ENCODE data around the gene PIGM.

PIGM gene

DNA sequence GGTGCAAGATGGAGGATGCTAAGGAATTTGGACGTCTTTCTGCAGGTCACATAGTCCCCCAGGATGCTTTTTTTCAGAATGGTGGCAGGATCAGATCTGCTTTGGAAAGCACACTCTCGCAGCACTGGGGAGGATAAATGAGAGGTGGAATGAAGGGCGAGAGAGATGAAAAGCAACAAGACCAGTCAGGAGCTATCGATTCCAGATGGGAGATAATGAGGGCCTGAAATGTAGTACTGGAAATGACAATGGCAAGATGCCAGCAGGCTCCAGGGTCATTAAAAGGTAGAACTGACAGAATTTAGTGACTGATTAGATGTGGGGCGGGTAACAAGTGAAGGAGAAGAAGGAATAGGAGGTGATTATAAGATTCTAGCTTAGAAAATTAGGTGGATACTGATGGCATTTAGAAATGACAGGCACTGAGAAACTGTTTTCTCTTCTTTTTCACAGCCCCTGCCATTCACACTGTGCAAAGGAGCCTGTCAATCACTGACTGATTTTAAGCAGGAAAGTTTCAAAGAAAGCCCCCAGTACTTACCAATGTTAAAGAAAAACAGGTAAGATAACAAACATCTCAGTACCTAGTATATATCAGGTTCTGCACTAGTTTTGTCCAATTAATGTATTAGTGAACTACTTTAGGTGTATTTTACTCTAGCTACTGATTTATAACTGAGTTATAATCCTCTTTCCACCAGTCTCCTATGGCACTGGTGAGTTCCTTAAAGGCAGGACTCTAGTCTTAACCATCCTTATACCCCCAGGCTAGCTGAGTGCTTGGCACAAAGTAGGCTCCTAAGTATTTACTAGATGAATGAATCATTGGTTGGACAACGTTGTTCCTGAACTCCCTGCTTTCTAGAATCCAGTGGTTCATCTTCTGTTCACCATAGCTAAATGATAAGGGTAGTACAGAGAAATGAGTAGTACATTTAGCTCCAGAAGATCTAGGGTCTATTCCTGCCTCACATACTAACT is 9.2 kb downstream of the PIGM start:
- no peak for DNase-seq

- DNase-seq = peak in 2 of 4 experiments; percentile 23 to 34
Measured at GRCh38 chr1:160021376-160022074, 10.3 kb downstream of the PIGM start.

DNA sequence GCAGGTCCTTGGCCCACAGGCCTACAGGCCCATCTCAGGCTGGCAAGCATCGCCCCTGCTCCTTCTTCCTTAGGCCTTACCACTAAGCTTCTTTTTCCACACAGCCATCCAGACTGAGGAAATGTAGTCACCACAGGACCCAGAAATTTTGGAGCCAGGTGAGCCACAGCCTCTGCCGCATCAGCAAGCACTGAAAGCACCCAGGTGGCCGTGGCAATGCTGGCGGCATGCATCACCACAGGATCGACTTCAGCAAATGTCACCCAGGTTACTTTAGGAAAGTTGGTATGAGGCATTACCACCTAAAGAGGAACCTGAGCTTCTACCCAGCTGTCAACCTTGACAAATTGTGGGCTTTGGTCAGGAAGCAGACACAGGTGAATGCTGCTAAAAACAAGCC is 11.6 kb downstream of the PIGM start:
- no peak for DNase-seq

GRCh38 chr1:160018900-160019299 is 12.9 kb downstream of the PIGM start:
- peak in 3 of 4 experiments; percentile 19 to 35 (median 22) for DNase-seq

DNA sequence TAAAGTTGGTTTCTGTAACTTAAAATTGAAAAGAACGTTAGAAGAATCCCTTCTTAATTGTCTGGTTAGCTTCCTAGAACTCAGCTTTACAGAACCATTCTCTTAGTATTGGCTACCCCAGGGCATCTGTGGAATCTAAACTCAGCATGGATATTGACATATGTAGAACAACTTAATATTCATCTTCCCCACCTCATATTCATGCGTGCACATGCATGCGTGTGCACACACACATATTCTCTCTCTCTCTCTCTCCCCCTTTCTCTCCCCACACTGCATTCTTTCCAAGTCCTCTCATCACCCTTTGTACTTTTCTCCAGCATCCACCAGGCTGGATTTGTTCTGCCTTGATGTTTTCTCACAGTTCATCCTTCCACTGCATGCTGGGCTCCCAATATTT is 13.4 kb downstream of the PIGM start:
- no peak for DNase-seq

- DNase-seq = no peak
Measured at GRCh38 chr1:160017592-160017991, 14.2 kb downstream of the PIGM start.

GRCh38 chr1:160011781-160012180 is 20.0 kb downstream of the PIGM start:
- DNase-seq = no peak

DNA sequence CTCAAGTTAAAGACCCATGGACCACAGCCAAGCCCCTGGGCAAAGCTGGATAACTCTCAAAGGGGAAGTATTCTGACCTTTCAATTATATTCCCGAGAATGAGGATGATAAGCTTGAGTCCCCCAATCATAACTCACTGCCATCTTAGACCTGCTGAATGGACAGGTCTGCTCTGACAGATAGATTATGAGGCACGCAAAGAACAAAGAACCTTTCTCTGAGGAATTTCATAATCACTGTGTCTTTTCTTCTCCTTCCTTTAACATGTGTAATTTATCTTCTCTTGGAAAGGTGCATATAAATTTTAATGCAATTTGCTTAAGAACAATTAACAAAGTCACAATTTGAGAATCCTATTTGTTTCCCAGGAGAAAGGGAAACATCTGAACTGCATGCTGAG is 22.0 kb downstream of the PIGM start:
- DNase-seq = no peak

GRCh38 chr1:160009081-160009480 is 22.7 kb downstream of the PIGM start:
- peak in 3 of 4 experiments; percentile 19 to 80 (median 44) for DNase-seq

- peak in 3 of 4 experiments; percentile 44 to 59 (median 46) for DNase-seq
Measured at GRCh38 chr1:160007577-160008200, 24.1 kb downstream of the PIGM start.

- DNase-seq = peak; percentile 66 to 87 (median 82)
Measured at GRCh38 chr1:160006312-160006940, 25.4 kb downstream of the PIGM start.

DNA sequence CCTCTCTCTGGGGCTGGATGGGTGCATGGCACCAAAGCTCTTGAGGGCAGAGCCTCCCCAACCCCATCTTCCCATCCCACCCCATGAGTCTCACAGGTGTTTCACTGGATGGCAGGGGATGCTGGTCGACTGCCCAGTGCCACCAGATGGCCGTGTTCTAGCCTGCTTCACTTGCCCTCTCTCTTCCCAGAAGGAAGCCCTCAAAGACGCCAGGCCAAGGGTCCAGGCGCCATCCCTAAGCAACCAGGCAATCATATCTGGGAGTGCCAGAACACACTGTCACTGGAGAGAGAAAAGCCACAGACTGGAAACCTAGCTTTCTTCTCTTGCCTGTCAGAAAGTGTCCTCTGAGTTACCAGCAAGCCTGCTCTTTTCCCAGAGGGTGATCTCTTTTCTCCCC is 26.7 kb downstream of the PIGM start:
- no peak for DNase-seq

DNA sequence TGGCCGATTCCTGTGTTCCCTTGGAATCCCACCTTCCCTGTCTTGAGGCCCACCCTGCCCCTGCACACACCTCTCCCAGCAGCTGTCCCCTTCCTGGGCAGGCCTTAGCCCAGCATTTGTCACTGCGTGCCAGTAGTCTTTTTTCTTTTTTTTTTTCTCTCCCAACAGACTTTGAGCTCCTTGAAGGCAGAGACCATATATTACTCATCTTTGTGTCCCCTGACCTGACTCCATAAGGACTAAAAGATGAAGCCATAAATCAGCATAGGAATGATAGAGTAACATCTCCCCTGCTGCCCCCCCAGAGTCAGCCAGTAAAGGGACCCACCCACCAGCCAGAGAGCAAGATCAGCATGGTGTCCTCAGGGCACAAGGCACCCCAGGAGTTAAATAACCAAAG is 27.4 kb downstream of the PIGM start:
- DNase-seq = no peak

- DNase-seq = no peak
Measured at GRCh38 chr1:160004001-160004400, 27.8 kb downstream of the PIGM start.

DNA sequence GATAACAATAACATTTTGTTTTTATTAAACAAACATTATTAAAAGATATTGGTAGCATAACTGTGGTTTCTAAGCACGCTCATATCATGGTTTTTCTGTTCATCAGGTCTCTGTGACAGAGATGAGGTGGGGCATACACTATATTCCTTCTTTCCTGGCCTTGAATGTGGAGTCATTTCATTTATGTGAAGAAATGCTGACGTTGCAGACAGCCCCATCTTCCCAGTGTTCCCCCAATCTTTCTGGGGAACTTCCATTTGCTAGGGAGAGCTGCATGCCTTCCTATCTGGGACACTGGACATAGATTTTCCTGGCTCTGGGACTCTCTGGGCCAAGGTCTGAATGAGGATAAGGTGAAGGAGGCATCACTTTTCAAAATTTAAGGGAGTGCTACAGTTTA is 30.4 kb downstream of the PIGM start:
- no peak for DNase-seq

DNA sequence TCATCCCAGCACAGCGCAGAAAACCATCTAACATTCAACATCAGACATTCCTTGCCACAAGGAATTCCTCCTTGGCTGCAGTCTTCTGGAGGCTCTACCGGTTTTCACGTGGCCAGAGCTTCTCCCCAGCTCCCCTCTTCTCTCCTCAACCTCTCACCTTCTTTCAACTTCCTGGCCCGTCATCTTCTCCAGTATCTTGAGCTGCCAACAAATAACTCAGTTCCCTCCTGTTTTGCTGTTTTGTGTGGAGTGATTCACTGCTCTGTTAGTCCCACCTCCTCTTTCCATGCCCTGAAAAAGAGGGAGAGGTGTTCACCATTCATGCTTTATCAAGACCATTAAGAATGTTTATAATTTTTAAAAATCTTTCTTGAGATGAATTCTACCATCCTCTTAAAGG is 32.6 kb downstream of the PIGM start:
- DNase-seq = no peak

DNA sequence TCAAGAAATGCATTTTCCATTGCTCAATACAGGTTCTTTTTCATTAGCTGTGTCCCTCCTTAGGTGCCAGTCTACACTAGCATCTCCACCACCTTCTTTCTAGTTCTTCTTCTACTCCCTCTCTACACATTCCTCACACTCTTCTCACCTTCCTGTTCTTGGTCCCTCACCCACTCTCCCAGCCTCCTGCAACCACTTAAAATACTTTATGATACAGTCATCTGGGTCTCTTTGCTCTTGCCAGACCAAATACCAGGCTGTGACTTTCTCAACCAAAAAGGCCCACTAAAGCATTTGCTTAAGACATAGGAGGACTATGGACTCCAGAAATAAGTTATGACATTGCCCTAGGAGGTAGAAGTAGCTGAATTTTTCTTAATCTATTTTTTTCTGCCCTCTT is 35.1 kb downstream of the PIGM start:
- no peak for DNase-seq

DNA sequence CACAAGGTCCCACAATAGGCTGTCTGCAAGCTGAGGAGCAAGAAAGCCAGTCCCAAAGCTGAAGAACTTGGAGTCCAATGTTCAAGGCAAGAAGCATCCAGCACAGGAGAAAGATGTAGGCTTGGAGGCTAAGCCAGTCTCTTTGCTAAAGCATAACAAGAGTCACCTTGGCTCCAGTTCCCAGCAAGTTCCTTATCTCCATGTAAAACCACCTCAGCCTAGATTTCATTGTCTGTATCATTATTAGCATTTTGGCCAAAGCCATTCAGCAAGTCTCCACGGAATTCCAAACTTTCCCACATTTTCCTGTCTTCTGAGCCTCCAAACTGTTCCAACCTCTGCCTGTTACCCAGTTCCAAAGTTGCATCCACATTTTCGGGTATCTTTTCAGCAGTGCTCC is 36.9 kb downstream of the PIGM start:
- DNase-seq = no peak

GRCh38 chr1:159993911-159994310 is 37.9 kb downstream of the PIGM start:
- DNase-seq = no peak

DNA sequence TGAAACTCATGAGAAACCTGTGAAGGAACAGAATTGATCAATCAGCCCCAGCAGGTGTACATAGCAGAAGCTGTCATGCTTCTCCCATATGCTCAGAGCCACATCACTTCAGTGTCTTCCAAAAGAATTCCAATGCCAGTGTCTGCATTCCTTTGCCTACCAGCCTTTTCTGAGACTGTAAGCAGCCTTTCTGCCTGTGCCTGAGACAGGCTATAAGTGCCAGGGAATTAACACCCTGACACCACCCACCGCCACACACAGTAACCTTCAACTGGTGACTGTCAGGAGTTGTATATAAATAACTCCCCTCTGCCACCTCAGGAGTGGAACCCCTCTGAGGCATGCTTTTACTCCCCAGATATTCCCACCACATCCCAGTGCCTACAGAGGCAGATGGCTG is 39.6 kb downstream of the PIGM start:
- DNase-seq = no peak

GRCh38 chr1:159991513-159991912 is 40.3 kb downstream of the PIGM start:
- DNase-seq = peak; percentile 43 to 64 (median 62)

- DNase-seq = no peak
Measured at GRCh38 chr1:159990005-159990404, 41.8 kb downstream of the PIGM start.

- no peak for DNase-seq
Measured at GRCh38 chr1:159989581-159989980, 42.2 kb downstream of the PIGM start.
